GM15510 (cell line): ENCODE results near the gene CDC45.

Experiments
- POLR2A ChIP-seq: IDR thresholded peaks from 3 replicates; pipeline ENCODE4 v1.6.1; 2011; ENCODE audit warnings: borderline replicate concordance; ENCODE audit not compliant: insufficient read length; ENCODE audit errors: extremely low read depth

Gene CDC45

GRCh38 chr22:19446603-19447329, 33.0 kb upstream of the CDC45 start:
- TF ChIP-seq POLR2A, result no peak

- peak; percentile 88 for TF ChIP-seq POLR2A
Observed at GRCh38 chr22:19447330-19448075, 32.2 kb upstream of the CDC45 start, which contains the start of gene C22orf39. Gene C22orf39, minus strand, starts transcription at chr22:19447711. Its CDS starts 23 bp downstream, at chr22:19447688.

GRCh38 chr22:19448076-19448607, 31.6 kb upstream of the CDC45 start:
- no peak for TF ChIP-seq POLR2A

DNA sequence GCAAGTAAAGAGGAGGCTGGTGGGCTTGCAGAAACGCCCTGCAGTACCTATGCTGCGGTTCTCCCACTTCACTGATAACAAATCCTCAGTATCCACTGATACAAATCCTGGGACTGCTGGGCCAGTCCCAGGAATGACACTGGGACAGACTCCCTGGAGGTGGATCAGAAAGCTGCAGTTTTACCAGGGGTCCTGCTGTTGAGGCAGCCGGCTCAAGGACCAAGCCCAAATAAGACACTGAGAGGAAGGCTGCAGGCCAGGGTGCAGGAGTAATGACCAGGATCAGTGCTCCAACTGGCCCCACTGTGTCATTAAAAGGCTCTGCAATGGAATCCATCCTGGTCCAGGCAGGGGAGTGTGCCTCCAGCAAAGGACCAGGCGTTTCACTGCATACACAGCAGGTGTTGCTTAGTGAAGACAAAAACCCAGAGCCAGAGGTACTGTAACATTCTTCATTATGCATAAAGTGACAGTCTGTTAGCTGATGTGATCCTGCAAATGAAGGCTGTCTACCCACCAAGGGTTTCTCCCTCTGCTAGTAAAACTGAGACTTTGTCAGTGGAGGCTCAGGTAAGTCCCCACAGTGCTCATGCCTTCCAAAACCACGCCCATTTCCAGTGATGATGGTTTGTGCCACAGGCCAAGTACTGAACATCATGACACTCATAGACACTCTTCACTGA, 30.8 kb upstream of the CDC45 start:
- TF ChIP-seq POLR2A, result no peak

- no peak for TF ChIP-seq POLR2A
Observed at GRCh38 chr22:19449422-19449767, 30.3 kb upstream of the CDC45 start.

GRCh38 chr22:19450363-19451175, 29.2 kb upstream of the CDC45 start:
- TF ChIP-seq POLR2A, result no peak

GRCh38 chr22:19451570-19451969, 28.1 kb upstream of the CDC45 start:
- no peak for TF ChIP-seq POLR2A

- TF ChIP-seq POLR2A, result no peak
Observed at GRCh38 chr22:19453718-19454117, 26.0 kb upstream of the CDC45 start.

- no peak for TF ChIP-seq POLR2A
Observed at GRCh38 chr22:19454156-19454555, 25.6 kb upstream of the CDC45 start.

GRCh38 chr22:19455033-19455432, 24.7 kb upstream of the CDC45 start:
- no peak for TF ChIP-seq POLR2A

DNA sequence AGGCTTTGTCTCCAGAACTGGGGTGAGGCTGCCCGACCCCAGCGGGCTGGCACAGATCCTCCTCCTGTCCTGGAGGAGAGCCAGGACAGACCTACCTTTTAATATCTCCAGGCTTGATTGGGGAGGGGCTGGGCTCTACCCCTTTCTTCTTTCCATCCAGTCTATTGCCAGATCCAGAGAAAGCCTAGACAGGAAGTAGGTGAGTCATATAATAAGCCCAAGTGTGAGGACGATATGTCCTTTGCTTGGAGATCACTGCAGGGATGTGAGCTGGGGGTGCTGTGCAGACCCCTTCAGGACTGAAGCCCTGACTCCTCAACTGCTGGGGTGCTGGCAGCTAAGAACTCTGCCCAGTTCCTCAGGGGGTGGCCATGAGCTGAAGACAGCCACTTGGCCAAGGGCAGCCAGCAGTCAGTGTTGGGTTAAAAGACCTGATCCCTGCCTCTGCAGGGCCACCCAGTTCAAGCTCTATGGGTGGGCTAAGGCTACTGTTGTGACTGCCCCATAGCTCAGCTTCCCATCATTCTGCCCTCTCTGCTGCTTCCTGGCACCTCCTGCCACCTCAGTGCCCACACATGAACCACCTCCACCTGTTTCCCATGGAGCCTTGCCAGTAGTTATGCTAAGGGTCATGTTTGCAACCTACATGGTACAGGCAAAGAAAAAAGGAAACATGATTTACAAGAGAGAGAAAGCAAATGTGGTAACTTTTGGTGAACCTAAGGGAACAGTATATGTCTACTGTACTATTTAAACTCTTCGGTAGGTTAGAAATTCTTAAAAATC, 23.9 kb upstream of the CDC45 start:
- TF ChIP-seq POLR2A, result no peak

GRCh38 chr22:19456541-19456940, 23.2 kb upstream of the CDC45 start:
- TF ChIP-seq POLR2A, result no peak

- TF ChIP-seq POLR2A, result no peak
Observed at GRCh38 chr22:19457828-19458428, 21.8 kb upstream of the CDC45 start.
